ENCODE results near the gene ACADVL. TPM values are rescaled to one million over a fixed set of nuclear protein-coding genes. Genes with fewer than 3 reads are reported as not detected.

Gene ACADVL
- total and polyA plus RNA-seq, 4 donors: 185 to 1,301 (median 1,109) TPM

GRCh38 chr17:7217113-7217987, 2.4 kb upstream of the ACADVL start:
- no peaks in the 10 kb centered on the region for H3K9me3 ChIP-seq (ENCODE audit: control insufficient read depth in 4 of 4, low read length in 3 of 4)
- no peak overlapping the region for H3K9ac ChIP-seq (ENCODE audit: low read depth in 1 of 2, low read length in 2 of 2)
- DNase-seq (ENCODE audit: low spot score): no peak
- peaks cover 14 to 51% (median 41%) of the 10 kb centered on the region in 4 donors for H3K4me1 ChIP-seq (ENCODE audit: control insufficient read depth in 4 of 4, insufficient read depth in 4 of 4, low read length in 3 of 4)
- 18% methylated on average over 32 of the region's 32 CpGs for WGBS
- H3K4me3 ChIP-seq (ENCODE audit: low read depth in 1 of 3, low read length in 3 of 3): peak overlapping the region in 1 of 3 donors; percentile 33
- peaks cover 0 to 15% (median 7%) of the 10 kb centered on the region in 4 donors for H3K36me3 ChIP-seq (ENCODE audit: control insufficient read depth in 4 of 4, insufficient read depth in 3 of 4, low read depth in 1 of 4, low read length in 3 of 4)
- H3K27me3 ChIP-seq (ENCODE audit: control insufficient read depth in 4 of 4, insufficient read depth in 4 of 4, low read length in 3 of 4): no peaks in the 10 kb centered on the region
- H3K27ac ChIP-seq (ENCODE audit: low read depth in 1 of 2, low read length in 2 of 2): no peak overlapping the region
- TF ChIP-seq FOXA1 (IDR thresholded peaks at IDR 0.05) (no peak), REST (IDR thresholded peaks at IDR 0.05) (no peak), MAX (IDR thresholded peaks at IDR 0.05) (no peak), HNF4A (conservative IDR thresholded peaks at IDR 0.05) (no peak), ATF3 (IDR thresholded peaks at IDR 0.05) (no peak), CTCF (IDR thresholded peaks at IDR 0.05; ENCODE audit: low read depth, low read length, missing input control) (no peak), RAD21 (IDR thresholded peaks at IDR 0.05) (no peak), GABPA (IDR thresholded peaks at IDR 0.05 in 1 of 2, conservative IDR thresholded peaks at IDR 0.05 in 1 of 2) (no peak), ZBTB33 (IDR thresholded peaks at IDR 0.05) (no peak), JUND (IDR thresholded peaks at IDR 0.05) (no peak), NR2F2 (IDR thresholded peaks at IDR 0.05) (no peak), TAF1 (conservative IDR thresholded peaks at IDR 0.05) (no peak), FOXA2 (IDR thresholded peaks at IDR 0.05) (no peak), SP1 (IDR thresholded peaks at IDR 0.05) (no peak), RXRA (IDR thresholded peaks at IDR 0.05) (no peak)

Measured in liver (tissue), 9 donors.